ENCODE measurements around the gene MBP. TPM values are rescaled to one million over a fixed set of nuclear protein-coding genes. Genes with fewer than 3 reads are reported as not detected.

Gene MBP
- total RNA-seq, 1 experiment from 2014 or later = not detected

DNA sequence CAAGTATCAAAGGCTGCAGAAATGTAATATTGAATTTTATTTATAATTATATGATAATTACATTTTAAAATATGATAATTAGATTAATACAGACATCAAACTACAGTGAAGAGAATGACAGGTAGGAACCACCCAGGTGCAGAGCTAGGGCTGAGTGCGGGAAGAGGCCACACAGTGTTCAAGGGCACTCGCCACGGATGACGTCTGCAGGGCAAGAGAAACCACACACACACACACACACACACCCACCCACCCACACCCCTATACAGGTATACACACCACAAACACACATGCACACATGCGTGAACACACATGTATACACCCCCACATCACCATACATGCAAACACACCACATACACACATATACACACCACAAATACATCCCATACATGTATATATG is 41.2 kb downstream of the MBP start:
- BruUV-seq (replicated peaks) = no TSS peak
- no peak for DNase-seq (ENCODE audit: low spot score)
- Histone ChIP-seq H3K4me3 (ENCODE audit: low read depth, low read length, poor library complexity, severe bottlenecking) (no peak overlapping the region), H3K9me3 (ENCODE audit: low read depth, low read length, poor library complexity, severe bottlenecking) (no peaks in the 10 kb centered on the region), H3K27ac (ENCODE audit: low read depth, low read length, poor library complexity, severe bottlenecking) (no peak overlapping the region), H3K27me3 (replicated peaks; ENCODE audit: insufficient read depth, low read depth, low read length, poor library complexity) (no peaks in the 10 kb centered on the region), H3K36me3 (ENCODE audit: insufficient read depth, low read length, poor library complexity, severe bottlenecking) (no peaks in the 10 kb centered on the region), H3K4me1 (ENCODE audit: insufficient read depth, low read length, poor library complexity, severe bottlenecking) (no peaks in the 10 kb centered on the region)
- ChIA-PET POLR2A (ENCODE audit: low non-redundant PET) (no interaction called here), CTCF (no interaction called here)
- no peak for TF ChIP-seq EZH2 (IDR thresholded peaks at IDR 0.05; ENCODE audit: borderline replicate concordance, low read depth, low read length, poor library complexity, severe bottlenecking)
- TF ChIP-seq, protein P1, sequence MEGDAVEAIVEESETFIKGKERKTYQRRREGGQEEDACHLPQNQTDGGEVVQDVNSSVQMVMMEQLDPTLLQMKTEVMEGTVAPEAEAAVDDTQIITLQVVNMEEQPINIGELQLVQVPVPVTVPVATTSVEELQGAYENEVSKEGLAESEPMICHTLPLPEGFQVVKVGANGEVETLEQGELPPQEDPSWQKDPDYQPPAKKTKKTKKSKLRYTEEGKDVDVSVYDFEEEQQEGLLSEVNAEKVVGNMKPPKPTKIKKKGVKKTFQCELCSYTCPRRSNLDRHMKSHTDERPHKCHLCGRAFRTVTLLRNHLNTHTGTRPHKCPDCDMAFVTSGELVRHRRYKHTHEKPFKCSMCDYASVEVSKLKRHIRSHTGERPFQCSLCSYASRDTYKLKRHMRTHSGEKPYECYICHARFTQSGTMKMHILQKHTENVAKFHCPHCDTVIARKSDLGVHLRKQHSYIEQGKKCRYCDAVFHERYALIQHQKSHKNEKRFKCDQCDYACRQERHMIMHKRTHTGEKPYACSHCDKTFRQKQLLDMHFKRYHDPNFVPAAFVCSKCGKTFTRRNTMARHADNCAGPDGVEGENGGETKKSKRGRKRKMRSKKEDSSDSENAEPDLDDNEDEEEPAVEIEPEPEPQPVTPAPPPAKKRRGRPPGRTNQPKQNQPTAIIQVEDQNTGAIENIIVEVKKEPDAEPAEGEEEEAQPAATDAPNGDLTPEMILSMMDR (conservative IDR thresholded peaks at IDR 0.05; ENCODE audit: low read depth, low read length) = no peak
- intact Hi-C loops (cut with micrococcal nuclease; ENCODE audit: unreplicated experiment) = no loop called here

DNA sequence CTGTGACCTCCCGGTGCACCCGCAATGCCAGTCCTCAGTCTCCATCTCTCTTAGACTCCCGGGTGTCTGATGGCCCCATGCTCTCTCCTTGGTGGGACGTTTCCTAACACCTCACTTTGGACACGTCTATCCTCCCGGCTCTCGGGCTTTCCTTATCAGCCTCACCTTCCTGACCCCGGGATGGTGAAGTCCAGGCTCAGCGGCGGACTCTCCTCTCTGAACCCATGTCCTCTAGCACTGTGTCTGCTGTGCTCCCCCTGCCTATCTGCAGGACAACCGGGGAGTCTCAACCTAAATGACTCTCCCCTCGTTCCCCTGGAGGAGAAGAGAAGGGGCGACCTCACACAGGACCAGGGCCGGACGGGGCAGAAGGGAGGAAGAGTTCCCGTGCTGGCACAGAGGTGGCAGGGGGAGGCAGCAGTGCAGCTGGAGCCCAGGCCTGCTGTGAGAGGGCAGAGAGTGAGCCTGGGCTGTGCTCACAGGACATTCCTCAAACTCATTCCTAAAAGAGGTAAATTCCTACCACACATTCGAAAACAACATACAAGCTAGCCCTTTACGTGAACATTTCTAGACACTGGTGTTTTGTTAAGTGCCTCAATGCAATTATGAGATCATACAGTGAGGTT is 41.9 kb downstream of the MBP start:
- Histone ChIP-seq H3K4me3 (ENCODE audit: low read depth, low read length, poor library complexity, severe bottlenecking) (no peak overlapping the region), H3K9me3 (ENCODE audit: low read depth, low read length, poor library complexity, severe bottlenecking) (no peaks in the 10 kb centered on the region), H3K27ac (ENCODE audit: low read depth, low read length, poor library complexity, severe bottlenecking) (no peak overlapping the region), H3K27me3 (replicated peaks; ENCODE audit: insufficient read depth, low read depth, low read length, poor library complexity) (no peaks in the 10 kb centered on the region), H3K4me1 (ENCODE audit: insufficient read depth, low read length, poor library complexity, severe bottlenecking) (no peaks in the 10 kb centered on the region), H3K36me3 (ENCODE audit: insufficient read depth, low read length, poor library complexity, severe bottlenecking) (no peaks in the 10 kb centered on the region)
- ChIA-PET CTCF (no interaction called here), POLR2A (ENCODE audit: low non-redundant PET) (no interaction called here)
- no peak for DNase-seq (ENCODE audit: low spot score)
- BruUV-seq (replicated peaks) = no TSS peak
- intact Hi-C loops (cut with micrococcal nuclease; ENCODE audit: unreplicated experiment) = no loop called here
- TF ChIP-seq, protein P1 (conservative IDR thresholded peaks at IDR 0.05; ENCODE audit: low read depth, low read length) = no peak
- no peak for TF ChIP-seq EZH2 (IDR thresholded peaks at IDR 0.05; ENCODE audit: borderline replicate concordance, low read depth, low read length, poor library complexity, severe bottlenecking)

DNA sequence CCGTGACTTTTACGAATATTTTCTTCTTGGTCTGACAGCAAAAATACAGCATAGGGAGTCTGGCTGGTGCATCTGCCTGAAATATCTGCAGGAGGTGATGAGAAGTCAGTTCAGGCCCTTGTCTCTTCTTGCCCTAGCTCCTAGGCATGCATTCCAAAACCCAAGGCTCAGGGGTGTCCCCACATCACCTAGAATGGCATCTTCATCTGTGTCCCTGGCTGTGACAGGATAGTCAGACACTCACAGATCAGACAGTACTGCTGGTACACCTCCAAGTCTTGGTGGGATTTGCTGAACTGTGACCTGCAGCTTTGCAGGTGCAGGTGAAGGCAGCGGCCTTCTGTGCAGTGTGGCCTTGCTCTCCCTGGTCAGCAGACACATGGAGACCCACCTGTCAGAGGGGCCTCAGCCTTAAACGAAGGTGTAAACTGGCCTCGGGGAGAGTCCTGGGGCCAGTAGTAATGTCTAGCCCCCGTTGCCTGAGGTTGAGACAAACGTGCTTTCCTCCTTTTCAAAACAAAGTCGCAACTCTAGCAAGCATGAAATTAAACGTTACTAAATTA is 42.8 kb downstream of the MBP start:
- no peak overlapping the region for H3K27ac ChIP-seq (ENCODE audit: low read depth, low read length, poor library complexity, severe bottlenecking)
- intact Hi-C loops (cut with micrococcal nuclease; ENCODE audit: unreplicated experiment) = no loop called here
- H3K4me1 ChIP-seq (ENCODE audit: insufficient read depth, low read length, poor library complexity, severe bottlenecking) = no peaks in the 10 kb centered on the region
- H3K4me3 ChIP-seq (ENCODE audit: low read depth, low read length, poor library complexity, severe bottlenecking) = no peak overlapping the region
- CTCF ChIA-PET = no interaction called here
- TF ChIP-seq EZH2 (IDR thresholded peaks at IDR 0.05; ENCODE audit: borderline replicate concordance, low read depth, low read length, poor library complexity, severe bottlenecking) = no peak
- TF ChIP-seq, protein P1 (conservative IDR thresholded peaks at IDR 0.05; ENCODE audit: low read depth, low read length) = no peak
- no peaks in the 10 kb centered on the region for H3K36me3 ChIP-seq (ENCODE audit: insufficient read depth, low read length, poor library complexity, severe bottlenecking)
- no peaks in the 10 kb centered on the region for H3K9me3 ChIP-seq (ENCODE audit: low read depth, low read length, poor library complexity, severe bottlenecking)
- POLR2A ChIA-PET (ENCODE audit: low non-redundant PET) = no interaction called here
- no TSS peak for BruUV-seq (replicated peaks)
- DNase-seq (ENCODE audit: low spot score) = no peak
- no peaks in the 10 kb centered on the region for H3K27me3 ChIP-seq (replicated peaks; ENCODE audit: insufficient read depth, low read depth, low read length, poor library complexity)
